Measurements from ENCODE around the gene DMRT2. TPM values are rescaled to one million over a fixed set of nuclear protein-coding genes. Genes with fewer than 3 reads are reported as not detected.
A peak's percentile ranks its signal among the peaks of the same experiment; 100 is the strongest.

The DMRT2 gene
- total RNA-seq, 4 donors from 2014 or later: 3.1 to 11.7 (median 6.4) TPM

- WGBS, 2 donors: 90 to 91% methylated on average over 3 of the region's 3 CpGs
- H3K27me3 ChIP-seq: peaks cover 0 to 5% of the 10 kb centered on the region in 2 donors
- TF ChIP-seq EP300 (IDR thresholded peaks at IDR 0.05) (no peak), CTCF (IDR thresholded peaks at IDR 0.05) (no peak), POLR2A (IDR thresholded peaks at IDR 0.05) (no peak)
Measured at GRCh38 chr9:1008216-1008615, 41.9 kb upstream of the DMRT2 start.

DNA sequence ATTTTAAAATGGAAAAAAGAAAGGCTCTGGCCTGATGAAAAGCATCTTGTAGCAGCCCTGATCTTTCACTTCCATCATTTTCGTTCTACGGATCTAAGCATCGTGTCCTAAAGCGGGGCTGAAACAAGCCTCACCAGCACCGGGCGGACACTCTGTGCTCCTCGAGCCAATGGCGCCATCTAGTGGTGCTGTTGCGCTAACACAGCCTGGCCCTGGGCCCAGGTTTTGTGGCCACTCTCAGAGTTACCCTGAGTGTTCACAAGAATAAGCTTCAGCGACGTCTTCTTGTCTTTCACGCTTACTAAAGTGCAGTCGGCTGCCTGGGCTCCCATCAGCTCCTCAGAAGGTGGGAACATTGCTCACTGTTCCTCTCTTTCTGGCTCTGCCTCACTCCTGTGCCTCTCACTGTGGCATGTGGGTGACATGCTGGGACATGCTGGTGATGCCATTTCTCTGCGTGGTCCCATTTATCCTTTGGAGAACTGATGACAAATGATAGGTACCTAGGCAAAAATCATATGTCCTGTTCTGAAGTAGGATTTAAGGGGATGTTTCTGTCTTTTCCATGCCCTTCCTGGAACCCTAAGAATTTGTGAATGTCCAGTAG is 41.0 kb upstream of the DMRT2 start:
- peak in 1 of 2 donors; percentile 42 for TF ChIP-seq EP300 (IDR thresholded peaks at IDR 0.05)
- peak; percentile 86 to 96 (median 90) for TF ChIP-seq CTCF (IDR thresholded peaks at IDR 0.05)
- no peak for TF ChIP-seq POLR2A (IDR thresholded peaks at IDR 0.05)
- H3K36me3 ChIP-seq: no peaks in the 10 kb centered on the region
- no peak overlapping the region for H3K27ac ChIP-seq
- no peaks in the 10 kb centered on the region for H3K9me3 ChIP-seq
- peaks cover 0 to 7% (median 0%) of the 10 kb centered on the region in 4 donors for H3K4me1 ChIP-seq
- peaks cover 0 to 5% of the 10 kb centered on the region in 2 donors for H3K27me3 ChIP-seq
- no peak overlapping the region for H3K4me3 ChIP-seq
- WGBS, 2 donors: 10 to 11% methylated on average over 14 of the region's 14 CpGs
- peak; percentile 67 to 86 for DNase-seq (ENCODE audit: low spot score in 2 of 2)

More at GRCh38 chr9:1008216-1008615, 41.9 kb upstream of the DMRT2 start:
- Histone ChIP-seq H3K27ac (no peak overlapping the region), H3K4me1 (peaks cover 0 to 7% (median 0%) of the 10 kb centered on the region in 4 donors), H3K36me3 (no peaks in the 10 kb centered on the region), H3K4me3 (no peak overlapping the region), H3K9me3 (no peaks in the 10 kb centered on the region)
- no peak for DNase-seq (ENCODE audit: low spot score in 2 of 2)

DNA sequence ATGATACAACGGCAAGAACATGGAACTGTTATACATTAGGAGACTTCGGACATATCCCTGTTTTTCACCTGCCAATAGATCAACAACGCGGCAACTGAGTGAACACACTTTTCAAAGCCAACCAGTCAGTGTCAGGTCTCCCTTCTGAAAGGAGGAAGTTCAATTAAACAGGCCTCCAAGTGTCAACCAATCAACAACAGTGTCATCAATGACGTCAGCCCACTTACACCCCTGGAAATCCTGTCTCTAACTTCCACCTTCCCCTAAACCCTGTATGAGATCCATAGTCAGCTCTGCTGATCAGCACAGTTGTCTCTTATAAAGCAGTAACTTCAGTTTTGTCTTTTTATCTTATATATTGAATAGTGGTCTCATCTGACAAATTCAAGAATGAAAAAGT is 37.1 kb upstream of the DMRT2 start:
- DNase-seq (ENCODE audit: low spot score in 2 of 2): no peak
- no peak overlapping the region for H3K27ac ChIP-seq
- 67 to 73% methylated on average over 5 of the region's 5 CpGs for WGBS, 2 donors
- no peak overlapping the region for H3K4me3 ChIP-seq
- H3K4me1 ChIP-seq: peaks cover 0 to 7% (median 0%) of the 10 kb centered on the region in 4 donors
- H3K9me3 ChIP-seq: no peaks in the 10 kb centered on the region
- TF ChIP-seq POLR2A (IDR thresholded peaks at IDR 0.05): no peak
- no peak for TF ChIP-seq EP300 (IDR thresholded peaks at IDR 0.05)
- no peaks in the 10 kb centered on the region for H3K36me3 ChIP-seq
- peaks cover 0 to 11% of the 10 kb centered on the region in 2 donors for H3K27me3 ChIP-seq

GRCh38 chr9:1014225-1014624 is 35.9 kb upstream of the DMRT2 start:
- Histone ChIP-seq H3K4me3 (no peak overlapping the region), H3K36me3 (no peaks in the 10 kb centered on the region), H3K27ac (no peak overlapping the region), H3K9me3 (no peaks in the 10 kb centered on the region), H3K4me1 (peaks cover 0 to 2% (median 0%) of the 10 kb centered on the region in 4 donors), H3K27me3 (peaks cover 0 to 11% of the 10 kb centered on the region in 2 donors)
- WGBS, 2 donors: 82% methylated on average over 4 of the region's 4 CpGs
- DNase-seq (ENCODE audit: low spot score in 2 of 2): no peak
- no peak for TF ChIP-seq EP300 (IDR thresholded peaks at IDR 0.05)
- TF ChIP-seq POLR2A (IDR thresholded peaks at IDR 0.05): no peak
- TF ChIP-seq CTCF (IDR thresholded peaks at IDR 0.05): no peak

DNA sequence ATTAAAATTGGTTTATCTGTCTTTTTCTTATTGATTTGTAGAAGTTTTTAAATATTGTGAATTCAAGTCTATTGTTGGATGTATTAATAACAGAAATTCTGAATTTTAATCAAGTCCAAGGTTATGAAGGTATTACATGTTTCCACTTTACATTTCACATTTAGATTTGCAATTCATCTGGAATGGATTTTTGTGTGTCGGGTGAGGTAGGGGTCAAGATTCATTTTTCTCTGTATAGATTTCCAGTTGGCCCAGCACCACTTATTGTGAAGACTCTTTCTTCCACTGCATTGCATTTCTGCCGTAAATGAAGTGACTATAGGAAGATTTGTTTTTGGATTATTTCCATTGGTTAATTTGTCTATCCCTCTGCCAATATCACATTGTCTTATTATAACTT is 35.5 kb upstream of the DMRT2 start:
- TF ChIP-seq EP300 (IDR thresholded peaks at IDR 0.05): no peak
- TF ChIP-seq CTCF (IDR thresholded peaks at IDR 0.05): no peak
- TF ChIP-seq POLR2A (IDR thresholded peaks at IDR 0.05): no peak
- Histone ChIP-seq H3K4me1 (no peaks in the 10 kb centered on the region), H3K9me3 (no peaks in the 10 kb centered on the region), H3K27ac (no peak overlapping the region), H3K36me3 (no peaks in the 10 kb centered on the region), H3K4me3 (no peak overlapping the region), H3K27me3 (peaks cover 0 to 11% of the 10 kb centered on the region in 2 donors)
- WGBS, 2 donors: 70 to 78% methylated on average over 2 of the region's 2 CpGs
- no peak for DNase-seq (ENCODE audit: low spot score in 2 of 2)

Data from tibial nerve (tissue), 4 donors.